Cerebellar nuclear complex (tissue), 1 donor: ENCODE data around the gene MBOAT1.
"Not testable (repeated sequence)": the region's sequence is repeated elsewhere in the genome, so short reads cannot be mapped to it uniquely, and the experiment has no call there.

Source experiments
- DNase-seq, 2 experiments: peaks; one replicate each; lab custom pipeline; 2025; lab: John Stamatoyannopoulos, UW

MBOAT1 gene

GRCh38 chr6:20212392-20213111 is at the start of gene MBOAT1:
Gene MBOAT1, minus strand, starts transcription at chr6:20212469. Its CDS starts 235 bp downstream, at chr6:20212234.
- DNase-seq: no peak

DNA sequence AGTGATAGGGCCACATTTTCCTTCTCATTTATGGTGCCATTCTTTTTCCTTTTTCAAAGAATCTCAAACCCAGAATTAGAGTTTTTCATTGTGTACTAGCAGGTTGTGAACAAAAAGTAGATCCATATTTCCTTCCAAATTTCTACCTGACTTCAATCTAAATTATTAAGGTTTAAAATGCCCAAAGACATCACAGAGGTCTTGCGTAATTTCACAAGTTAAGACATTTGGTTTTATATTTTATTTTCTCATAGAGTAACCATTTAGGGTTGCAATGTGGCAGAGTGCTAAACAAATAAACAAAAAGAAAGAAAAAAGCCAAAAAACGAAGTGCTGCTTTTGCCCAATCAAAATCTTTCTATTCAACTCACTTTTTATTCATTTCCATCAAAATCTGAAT is 49.4 kb upstream of the MBOAT1 start:
- no peak for DNase-seq

DNA sequence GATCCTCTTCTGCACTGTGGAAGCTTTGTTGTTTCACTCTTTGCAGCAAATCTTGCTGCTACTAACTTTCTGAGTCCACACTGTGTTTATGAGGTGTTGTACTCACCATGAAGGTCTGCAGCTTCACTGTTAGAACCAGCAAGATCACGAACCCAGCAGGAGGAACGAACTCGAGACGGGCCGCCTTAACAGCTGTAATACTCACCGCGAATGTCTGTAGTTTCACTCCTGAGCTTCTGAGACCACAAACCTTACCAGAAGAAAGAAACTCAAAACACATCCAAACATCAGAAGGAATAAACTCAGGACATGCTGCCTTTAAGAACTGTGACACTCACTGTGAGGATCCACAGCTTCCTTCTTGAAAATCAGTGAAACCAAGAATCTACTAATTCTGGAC is 48.1 kb upstream of the MBOAT1 start:
- DNase-seq: no peak

- no peak for DNase-seq
Measured at GRCh38 chr6:20259316-20260049, 47.2 kb upstream of the MBOAT1 start.

GRCh38 chr6:20255428-20255827 is 43.2 kb upstream of the MBOAT1 start:
- DNase-seq: no peak

GRCh38 chr6:20254295-20254694 is 42.0 kb upstream of the MBOAT1 start:
- no peak for DNase-seq

GRCh38 chr6:20253021-20253420 is 40.8 kb upstream of the MBOAT1 start:
- DNase-seq: no peak

GRCh38 chr6:20252311-20252710 is 40.0 kb upstream of the MBOAT1 start:
- DNase-seq: no peak

- DNase-seq: no peak
Measured at GRCh38 chr6:20251525-20251924, 39.3 kb upstream of the MBOAT1 start.

DNA sequence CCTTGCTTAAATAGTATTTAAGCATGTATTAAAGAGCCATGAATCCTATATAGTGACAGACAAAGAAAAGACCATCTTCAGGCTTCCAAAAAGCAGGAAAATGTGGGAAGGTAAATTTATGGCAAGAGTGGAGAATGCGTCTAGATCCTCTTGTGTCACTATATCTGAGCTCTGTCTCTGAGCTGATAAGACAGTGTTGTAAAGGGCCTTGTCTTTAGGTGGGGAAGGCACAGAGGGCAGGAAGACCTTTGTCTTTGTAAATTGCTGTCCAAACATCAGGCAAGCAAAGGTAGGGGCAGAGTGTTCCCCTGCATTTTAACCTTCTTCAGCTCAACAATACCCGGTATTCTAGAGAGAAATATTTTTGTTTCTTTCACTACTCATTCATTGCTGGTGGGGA is 33.9 kb upstream of the MBOAT1 start:
- DNase-seq: no peak

- not testable (repeated sequence) for DNase-seq
Measured at GRCh38 chr6:20244807-20245681, 32.8 kb upstream of the MBOAT1 start.

GRCh38 chr6:20243288-20243687 is 31.0 kb upstream of the MBOAT1 start:
- DNase-seq: no peak

DNA sequence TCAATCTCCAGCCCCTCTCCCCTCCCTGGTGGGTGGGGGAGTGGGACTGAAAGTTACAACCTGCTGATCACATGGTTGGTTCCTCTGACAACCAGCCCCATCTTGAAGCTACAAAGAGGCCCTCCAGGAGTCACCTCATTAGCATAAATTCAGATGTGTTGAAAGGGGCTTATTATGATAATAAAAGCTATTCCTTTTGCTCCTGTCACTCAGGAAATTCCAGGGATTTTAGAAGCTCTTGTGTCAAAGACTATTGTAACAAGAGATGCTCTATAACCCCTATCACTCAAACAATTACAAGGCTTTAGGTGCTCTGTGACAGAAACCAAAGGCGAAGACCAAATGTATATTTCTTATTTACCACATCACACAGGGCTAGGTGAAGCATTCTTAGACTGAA is 30.1 kb upstream of the MBOAT1 start:
- DNase-seq: no peak

DNA sequence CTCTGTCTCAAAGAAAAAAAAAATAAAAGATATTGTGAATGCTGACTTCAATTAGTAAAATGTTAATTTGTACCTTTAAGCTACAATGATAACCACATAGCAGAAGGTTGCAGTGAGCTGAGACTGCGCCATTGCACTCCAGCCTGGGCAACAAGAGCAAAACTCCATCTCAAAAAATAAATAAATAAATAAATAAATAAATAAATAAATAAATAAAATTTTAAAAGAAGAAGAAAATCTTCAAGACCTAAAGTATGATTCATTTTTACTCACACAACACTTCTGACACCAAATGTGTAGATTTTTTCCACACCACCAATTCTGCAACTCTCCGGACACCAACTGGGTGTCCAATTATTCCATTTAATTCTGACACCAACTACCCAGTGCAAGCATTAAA is 28.8 kb upstream of the MBOAT1 start:
- DNase-seq: no peak

GRCh38 chr6:20238688-20239587 is 26.7 kb upstream of the MBOAT1 start:
- no peak for DNase-seq

- DNase-seq: no peak
Measured at GRCh38 chr6:20237677-20238460, 25.6 kb upstream of the MBOAT1 start.

GRCh38 chr6:20236909-20237600 is 24.8 kb upstream of the MBOAT1 start:
- DNase-seq: no peak

DNA sequence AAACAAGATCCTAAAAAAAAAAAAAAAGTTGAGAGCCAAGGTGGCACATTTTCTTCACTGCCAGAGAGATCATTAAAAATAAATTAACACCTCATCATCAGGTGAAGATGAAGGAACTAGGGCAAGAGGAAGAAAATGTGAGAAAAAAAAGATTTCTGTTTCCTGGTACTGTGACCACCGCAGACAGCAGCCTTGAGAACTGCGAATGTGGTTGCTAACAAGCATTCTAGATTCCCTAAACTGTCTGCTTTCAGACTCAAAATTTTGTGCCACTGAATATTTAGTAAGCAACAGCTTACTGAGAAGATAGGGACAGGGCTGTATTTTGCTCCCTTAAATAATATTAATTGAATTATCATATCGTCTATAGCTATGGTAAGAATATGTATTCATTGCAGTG is 24.1 kb upstream of the MBOAT1 start:
- no peak for DNase-seq

DNA sequence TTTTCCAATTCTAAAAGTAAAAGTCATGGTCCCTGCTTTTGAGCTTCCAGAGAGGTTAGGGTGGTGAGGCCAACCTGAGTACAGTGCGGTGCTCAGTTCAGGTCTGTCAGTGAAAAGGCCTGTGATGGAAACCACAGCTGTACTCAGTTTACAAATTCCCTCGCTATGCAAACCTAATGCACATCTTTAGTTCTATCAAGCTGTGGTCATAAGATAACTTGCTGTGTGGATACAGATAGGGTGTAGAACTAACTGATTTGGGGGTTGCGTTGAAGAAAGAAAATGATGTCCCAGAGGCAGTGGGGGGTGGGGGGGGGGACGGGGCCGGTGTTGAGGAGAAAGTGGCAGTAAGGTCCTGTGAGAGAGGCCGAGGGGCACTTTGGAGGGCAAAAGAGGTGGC is 22.8 kb upstream of the MBOAT1 start:
- DNase-seq: no peak

GRCh38 chr6:20234136-20234535 is 21.9 kb upstream of the MBOAT1 start:
- DNase-seq: no peak
